Retinal pigment epithelial cell (primary cell): ENCODE results near the gene FKBP10.

ENCODE experiments used
- DNase-seq: peaks from one replicate; pipeline ENCODE4 v3.0.0-alpha.2; 2010; ENCODE audit warnings: low read depth
- H3K4me3 ChIP-seq: 2 replicates; pipeline ENCODE4 v1.5.1; 2011; ENCODE audit warnings: mild to moderate bottlenecking, low read length, control low read depth, moderate library complexity
- CTCF ChIP-seq: conservative IDR thresholded peaks from 2 replicates; pipeline ENCODE4 v1.5.1; 2011; ENCODE audit warnings: low read depth, low read length, control low read depth, inconsistent platforms

Gene FKBP10

DNA sequence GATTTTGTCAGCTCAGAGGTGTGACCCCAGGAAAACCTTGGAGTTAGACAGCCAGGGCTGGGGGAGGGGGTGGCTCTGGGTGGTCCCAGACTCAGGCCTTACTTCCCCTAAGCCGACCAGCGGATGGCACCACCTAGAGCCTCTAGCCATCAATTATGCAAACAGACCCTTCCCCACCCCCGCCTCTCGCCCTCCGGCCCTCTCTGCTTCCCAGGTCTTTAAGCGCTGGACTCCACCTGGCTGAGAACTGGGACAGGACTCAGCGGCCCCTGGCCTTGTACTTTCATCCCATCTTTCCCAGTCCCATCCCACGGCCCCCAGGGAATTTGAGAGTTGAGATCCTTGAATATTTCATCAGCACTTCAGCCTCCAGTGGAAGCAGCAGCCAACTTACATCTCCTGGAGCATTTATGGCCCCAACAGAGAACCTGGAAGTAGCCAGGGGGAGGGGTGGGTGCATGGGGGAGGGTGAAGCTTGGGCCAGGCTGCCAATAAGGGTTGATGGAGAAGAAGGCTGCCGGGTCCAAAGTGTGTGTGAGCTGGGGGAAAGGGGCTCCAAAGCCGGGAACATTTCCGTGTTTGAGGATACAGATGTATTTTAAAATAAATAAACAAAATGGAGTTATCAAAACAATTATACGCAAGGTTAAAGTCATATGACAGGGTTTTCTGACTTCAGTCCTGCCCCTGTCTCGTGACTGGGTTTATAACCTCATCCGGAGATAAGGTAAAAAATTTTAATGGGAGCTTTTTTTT lies 18.8 kb upstream of the FKBP10 start:
- TF ChIP-seq CTCF, result no peak
- no peak overlapping the region for H3K4me3 ChIP-seq
- no peak for DNase-seq

DNA sequence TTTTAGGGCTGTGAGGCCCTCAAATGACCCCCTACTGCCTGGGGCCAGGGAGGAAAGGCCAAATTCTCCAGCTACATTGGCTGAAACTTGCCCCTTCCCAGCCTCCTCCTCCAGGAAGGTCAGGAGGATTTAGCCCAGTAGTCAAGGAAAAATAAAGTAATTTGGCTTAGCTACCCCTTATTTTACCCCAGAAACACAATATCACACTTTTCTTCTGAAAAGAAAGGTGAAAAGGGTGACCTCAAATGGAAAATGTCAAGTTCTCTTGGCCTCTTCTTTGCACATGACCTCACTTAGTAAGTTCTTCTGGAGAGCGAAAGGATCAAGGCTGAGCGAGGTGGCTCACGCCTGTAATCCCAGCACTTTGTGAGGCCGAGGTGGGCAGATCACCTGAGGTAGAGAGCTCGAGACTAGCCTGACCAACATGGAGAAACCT lies 18.2 kb upstream of the FKBP10 start:
- H3K4me3 ChIP-seq, result no peak overlapping the region
- no peak for TF ChIP-seq CTCF
- DNase-seq, result no peak

DNA sequence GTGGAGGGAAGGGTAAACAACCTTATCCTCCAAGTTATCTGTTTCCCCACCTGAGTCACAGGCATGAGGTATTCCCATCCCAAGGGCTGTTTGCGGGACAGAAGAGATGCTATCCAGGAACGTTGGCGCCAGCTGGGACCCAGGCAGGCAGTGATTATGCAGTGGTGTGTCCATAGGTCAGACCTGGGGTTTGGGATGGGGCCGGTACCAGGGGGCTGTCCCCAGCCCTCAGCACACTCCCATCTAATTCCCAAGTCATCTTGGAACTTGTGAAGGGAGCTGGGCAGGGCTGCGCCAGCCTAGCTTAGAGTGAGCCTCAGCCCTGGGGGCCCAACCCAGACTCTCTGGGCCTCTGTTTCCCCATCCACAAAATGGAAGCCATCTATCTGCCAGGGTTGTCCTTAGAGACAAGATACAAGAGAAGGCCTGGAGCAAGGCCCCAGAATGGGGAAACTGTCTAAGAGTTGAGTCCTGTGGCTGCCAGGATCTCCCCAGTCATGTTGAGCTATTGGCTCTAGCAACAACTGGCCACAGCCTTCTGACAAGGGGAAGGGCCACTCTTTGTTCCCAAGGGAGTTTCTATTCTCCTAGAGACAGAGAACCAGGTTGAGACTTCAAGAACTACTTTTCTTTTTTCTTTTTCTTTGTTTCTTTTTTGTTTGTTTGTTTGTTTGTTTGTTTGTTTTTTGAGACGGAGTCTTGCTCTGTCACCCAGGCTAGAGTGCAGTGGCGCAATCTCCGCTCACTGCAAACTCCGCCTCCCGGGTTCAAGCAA lies 16.5 kb upstream of the FKBP10 start:
- TF ChIP-seq CTCF, result no peak
- DNase-seq, result no peak
- H3K4me3 ChIP-seq, result no peak overlapping the region

DNA sequence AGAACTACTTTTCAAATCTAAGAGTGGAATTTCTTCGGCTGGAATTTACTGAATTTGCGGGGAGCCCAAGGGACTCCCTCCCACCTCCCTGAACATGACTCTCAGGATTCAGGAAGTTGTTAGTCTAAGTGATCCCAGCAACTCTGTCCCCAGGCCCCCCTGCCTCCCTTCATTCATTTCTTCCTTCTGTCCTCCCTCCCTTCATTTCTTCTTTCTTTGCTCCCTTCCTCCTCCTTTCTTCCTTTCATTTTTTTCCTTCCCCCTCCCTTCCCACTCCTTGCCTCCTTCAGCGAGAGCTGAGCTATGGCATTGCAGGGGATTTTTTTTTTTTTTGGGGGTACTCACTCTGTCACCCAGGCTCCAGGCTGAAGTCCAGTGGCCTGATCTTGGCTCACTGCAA lies 15.4 kb upstream of the FKBP10 start:
- DNase-seq, result no peak
- no peak for TF ChIP-seq CTCF
- H3K4me3 ChIP-seq, result no peak overlapping the region

DNA sequence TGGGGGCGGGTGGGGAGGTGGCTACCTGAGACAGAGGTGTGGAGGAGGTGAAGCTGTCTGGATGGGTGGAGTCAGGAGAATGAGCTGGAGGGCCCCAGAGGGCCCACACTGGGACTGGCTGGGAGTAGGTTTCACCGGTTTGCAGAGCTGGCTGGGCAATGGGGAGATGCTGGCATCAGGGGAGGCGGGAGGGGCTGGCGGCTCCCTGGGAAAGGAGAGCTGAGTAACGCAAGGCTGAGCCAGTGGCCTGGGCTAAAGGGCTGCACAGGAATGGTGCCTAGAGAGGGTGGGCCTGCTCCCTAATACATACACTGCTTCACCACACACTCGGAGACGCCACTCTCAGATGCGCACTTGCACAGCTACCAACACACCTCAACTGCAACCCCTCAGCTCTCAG lies 13.4 kb upstream of the FKBP10 start:
- no peak for TF ChIP-seq CTCF
- H3K4me3 ChIP-seq, result no peak overlapping the region
- DNase-seq, result no peak

DNA sequence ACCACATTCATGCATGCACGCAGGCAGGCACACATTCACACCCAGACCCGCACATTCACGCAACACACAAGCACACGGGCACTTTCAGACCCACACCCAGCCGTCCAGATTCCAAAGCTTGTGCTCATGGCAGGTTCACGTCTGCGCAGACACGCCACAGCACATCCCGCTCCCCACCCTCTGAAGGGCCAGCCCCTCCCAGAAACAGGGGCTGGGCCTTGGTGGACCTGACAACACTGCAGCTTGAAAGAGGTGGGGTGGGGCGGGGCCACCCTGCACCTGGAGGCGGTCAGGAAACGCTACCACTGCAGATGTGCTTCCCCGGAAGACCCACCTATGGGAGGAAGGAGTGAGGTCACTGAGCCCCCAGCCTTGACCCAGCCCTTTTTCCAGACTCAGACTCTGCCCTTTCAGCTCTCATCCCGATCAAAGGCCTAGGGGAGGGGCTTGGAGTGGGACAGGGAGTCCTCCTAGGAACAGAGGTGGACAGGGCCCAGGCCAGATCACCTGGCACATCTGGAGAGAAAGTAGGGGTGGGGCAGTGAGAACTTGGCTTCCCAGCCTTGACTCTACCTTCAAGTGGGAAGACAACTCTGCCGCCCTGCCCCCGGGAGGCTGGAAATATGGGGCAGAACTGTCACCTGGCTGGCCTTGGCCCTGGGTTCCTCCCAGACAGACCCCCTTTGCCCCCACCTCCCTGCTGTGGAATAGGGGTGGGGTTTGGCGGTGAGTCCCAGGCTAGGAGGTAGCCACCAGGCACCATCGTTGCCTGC lies 12.0 kb upstream of the FKBP10 start:
- TF ChIP-seq CTCF, result no peak
- no peak for DNase-seq
- H3K4me3 ChIP-seq, result no peak overlapping the region
